ENCODE measurements around the gene NHP2.
"Not testable (repeated sequence)": the region's sequence is repeated elsewhere in the genome, so short reads cannot be mapped to it uniquely, and the experiment has no call there.

The NHP2 gene

GRCh38 chr5:178153530-178154340 lies at the start of gene NHP2:
Gene NHP2, minus strand, starts transcription at chr5:178153885. Its CDS starts 68 bp downstream, at chr5:178153817.
- Histone ChIP-seq H3K27ac (ENCODE audit: low read depth, low read length) (peak within 1 kb of the TSS; percentile 73), H3K36me3 (ENCODE audit: control insufficient read depth, insufficient read depth, low read length) (peaks cover 18% of the 10 kb centered on the region), H3K27me3 (ENCODE audit: control insufficient read depth, insufficient read depth, low read length) (no peaks in the 10 kb centered on the region), H3K4me1 (ENCODE audit: control insufficient read depth, insufficient read depth, low read length) (peaks cover 12% of the 10 kb centered on the region), H3K9ac (ENCODE audit: low read length) (peak within 1 kb of the TSS; percentile 73), H3K4me3 (ENCODE audit: low read length) (peak within 1 kb of the TSS; percentile 89)

- Histone ChIP-seq H3K27me3 (ENCODE audit: control insufficient read depth, insufficient read depth, low read length) (no peaks in the 10 kb centered on the region), H3K4me1 (ENCODE audit: control insufficient read depth, insufficient read depth, low read length) (peaks cover 8% of the 10 kb centered on the region), H3K9ac (ENCODE audit: low read length) (no peak overlapping the region), H3K27ac (ENCODE audit: low read depth, low read length) (no peak overlapping the region), H3K4me3 (ENCODE audit: low read length) (no peak overlapping the region), H3K36me3 (ENCODE audit: control insufficient read depth, insufficient read depth, low read length) (no peaks in the 10 kb centered on the region)
These were observed 48.9 kb upstream of the NHP2 start for GRCh38 chr5:178202541-178202940.

GRCh38 chr5:178201927-178202235 lies 48.2 kb upstream of the NHP2 start:
- no peak overlapping the region for H3K9ac ChIP-seq (ENCODE audit: low read length)
- H3K27me3 ChIP-seq (ENCODE audit: control insufficient read depth, insufficient read depth, low read length) = no peaks in the 10 kb centered on the region
- H3K36me3 ChIP-seq (ENCODE audit: control insufficient read depth, insufficient read depth, low read length) = no peaks in the 10 kb centered on the region
- H3K4me3 ChIP-seq (ENCODE audit: low read length) = no peak overlapping the region
- no peak overlapping the region for H3K27ac ChIP-seq (ENCODE audit: low read depth, low read length)
- H3K4me1 ChIP-seq (ENCODE audit: control insufficient read depth, insufficient read depth, low read length) = peaks cover 8% of the 10 kb centered on the region

GRCh38 chr5:178201221-178201926 lies 47.7 kb upstream of the NHP2 start:
- H3K4me3 ChIP-seq (ENCODE audit: low read length) = no peak overlapping the region

GRCh38 chr5:178199581-178200434 lies 46.1 kb upstream of the NHP2 start:
- no peaks in the 10 kb centered on the region for H3K27me3 ChIP-seq (ENCODE audit: control insufficient read depth, insufficient read depth, low read length)
- no peaks in the 10 kb centered on the region for H3K4me1 ChIP-seq (ENCODE audit: control insufficient read depth, insufficient read depth, low read length)
- H3K36me3 ChIP-seq (ENCODE audit: control insufficient read depth, insufficient read depth, low read length) = no peaks in the 10 kb centered on the region
- no peak overlapping the region for H3K27ac ChIP-seq (ENCODE audit: low read depth, low read length)
- no peak overlapping the region for H3K9ac ChIP-seq (ENCODE audit: low read length)
- H3K4me3 ChIP-seq (ENCODE audit: low read length) = no peak overlapping the region

More at GRCh38 chr5:178201221-178201926, 47.7 kb upstream of the NHP2 start:
- no peak overlapping the region for H3K27ac ChIP-seq (ENCODE audit: low read depth, low read length)
- no peaks in the 10 kb centered on the region for H3K27me3 ChIP-seq (ENCODE audit: control insufficient read depth, insufficient read depth, low read length)
- no peak overlapping the region for H3K9ac ChIP-seq (ENCODE audit: low read length)
- no peaks in the 10 kb centered on the region for H3K36me3 ChIP-seq (ENCODE audit: control insufficient read depth, insufficient read depth, low read length)
- peaks cover 7% of the 10 kb centered on the region for H3K4me1 ChIP-seq (ENCODE audit: control insufficient read depth, insufficient read depth, low read length)

- Histone ChIP-seq H3K36me3 (ENCODE audit: control insufficient read depth, insufficient read depth, low read length) (no peaks in the 10 kb centered on the region), H3K27ac (ENCODE audit: low read depth, low read length) (no peak overlapping the region), H3K4me1 (ENCODE audit: control insufficient read depth, insufficient read depth, low read length) (no peaks in the 10 kb centered on the region), H3K4me3 (ENCODE audit: low read length) (no peak overlapping the region), H3K27me3 (ENCODE audit: control insufficient read depth, insufficient read depth, low read length) (no peaks in the 10 kb centered on the region), H3K9ac (ENCODE audit: low read length) (no peak overlapping the region)
These were observed 45.0 kb upstream of the NHP2 start for GRCh38 chr5:178198706-178199105.

GRCh38 chr5:178198151-178198550 lies 44.5 kb upstream of the NHP2 start:
- not testable (repeated sequence) for H3K9ac ChIP-seq (ENCODE audit: low read length); H3K4me1 ChIP-seq (ENCODE audit: control insufficient read depth, insufficient read depth, low read length); H3K27me3 ChIP-seq (ENCODE audit: control insufficient read depth, insufficient read depth, low read length)

GRCh38 chr5:178196986-178197385 lies 43.3 kb upstream of the NHP2 start:
- no peak overlapping the region for H3K9ac ChIP-seq (ENCODE audit: low read length)
- H3K27ac ChIP-seq (ENCODE audit: low read depth, low read length) = no peak overlapping the region
- H3K4me1 ChIP-seq (ENCODE audit: control insufficient read depth, insufficient read depth, low read length) = no peaks in the 10 kb centered on the region
- H3K27me3 ChIP-seq (ENCODE audit: control insufficient read depth, insufficient read depth, low read length) = no peaks in the 10 kb centered on the region
- no peak overlapping the region for H3K4me3 ChIP-seq (ENCODE audit: low read length)
- no peaks in the 10 kb centered on the region for H3K36me3 ChIP-seq (ENCODE audit: control insufficient read depth, insufficient read depth, low read length)

More at GRCh38 chr5:178198151-178198550, 44.5 kb upstream of the NHP2 start:
- H3K36me3 ChIP-seq (ENCODE audit: control insufficient read depth, insufficient read depth, low read length); H3K27ac ChIP-seq (ENCODE audit: low read depth, low read length); H3K4me3 ChIP-seq (ENCODE audit: low read length): not testable (repeated sequence)

GRCh38 chr5:178196281-178196812 lies 42.7 kb upstream of the NHP2 start:
- H3K4me3 ChIP-seq (ENCODE audit: low read length) = no peak overlapping the region
- H3K27me3 ChIP-seq (ENCODE audit: control insufficient read depth, insufficient read depth, low read length) = no peaks in the 10 kb centered on the region
- no peaks in the 10 kb centered on the region for H3K36me3 ChIP-seq (ENCODE audit: control insufficient read depth, insufficient read depth, low read length)
- H3K9ac ChIP-seq (ENCODE audit: low read length) = no peak overlapping the region
- H3K27ac ChIP-seq (ENCODE audit: low read depth, low read length) = no peak overlapping the region
- H3K4me1 ChIP-seq (ENCODE audit: control insufficient read depth, insufficient read depth, low read length) = no peaks in the 10 kb centered on the region

- no peaks in the 10 kb centered on the region for H3K27me3 ChIP-seq (ENCODE audit: control insufficient read depth, insufficient read depth, low read length)
- H3K36me3 ChIP-seq (ENCODE audit: control insufficient read depth, insufficient read depth, low read length) = no peaks in the 10 kb centered on the region
- H3K4me1 ChIP-seq (ENCODE audit: control insufficient read depth, insufficient read depth, low read length) = no peaks in the 10 kb centered on the region
- H3K27ac ChIP-seq (ENCODE audit: low read depth, low read length) = no peak overlapping the region
- no peak overlapping the region for H3K9ac ChIP-seq (ENCODE audit: low read length)
- H3K4me3 ChIP-seq (ENCODE audit: low read length) = no peak overlapping the region
These were observed 40.3 kb upstream of the NHP2 start for GRCh38 chr5:178194026-178194425.

- no peak overlapping the region for H3K4me3 ChIP-seq (ENCODE audit: low read length)
- no peaks in the 10 kb centered on the region for H3K36me3 ChIP-seq (ENCODE audit: control insufficient read depth, insufficient read depth, low read length)
- no peak overlapping the region for H3K9ac ChIP-seq (ENCODE audit: low read length)
- H3K4me1 ChIP-seq (ENCODE audit: control insufficient read depth, insufficient read depth, low read length) = no peaks in the 10 kb centered on the region
- no peak overlapping the region for H3K27ac ChIP-seq (ENCODE audit: low read depth, low read length)
- no peaks in the 10 kb centered on the region for H3K27me3 ChIP-seq (ENCODE audit: control insufficient read depth, insufficient read depth, low read length)
These were observed 39.6 kb upstream of the NHP2 start for GRCh38 chr5:178193251-178193809.

- Histone ChIP-seq H3K4me1 (ENCODE audit: control insufficient read depth, insufficient read depth, low read length) (no peaks in the 10 kb centered on the region), H3K27ac (ENCODE audit: low read depth, low read length) (no peak overlapping the region), H3K36me3 (ENCODE audit: control insufficient read depth, insufficient read depth, low read length) (no peaks in the 10 kb centered on the region), H3K9ac (ENCODE audit: low read length) (no peak overlapping the region), H3K4me3 (ENCODE audit: low read length) (no peak overlapping the region), H3K27me3 (ENCODE audit: control insufficient read depth, insufficient read depth, low read length) (no peaks in the 10 kb centered on the region)
These were observed 39.1 kb upstream of the NHP2 start for GRCh38 chr5:178192787-178193186.
